Measurements from ENCODE around the gene SOX6. TPM values are rescaled to one million over a fixed set of nuclear protein-coding genes. Genes with fewer than 3 reads are reported as not detected.

Gene SOX6
- total RNA-seq, 1 experiment from 2014 or later, result 0.21 TPM

DNA sequence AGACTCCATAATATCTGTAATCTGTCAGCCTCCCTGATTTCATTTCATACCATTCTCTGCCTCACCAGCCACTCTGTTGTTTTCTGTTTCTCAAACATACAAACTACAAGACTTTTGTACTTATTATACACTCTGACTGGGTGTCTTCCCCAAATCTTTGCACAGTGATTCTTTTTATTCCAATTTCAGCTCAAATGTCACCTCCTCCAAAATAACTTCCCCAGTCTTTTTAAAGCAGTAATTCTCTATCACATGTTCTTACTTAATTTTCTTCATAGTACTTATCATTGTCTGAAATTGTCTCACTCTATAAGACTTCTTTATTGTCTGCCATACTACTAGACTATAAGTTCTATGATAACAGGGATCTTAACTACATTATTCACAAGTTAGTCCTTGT is 19.6 kb downstream of the SOX6 start:
- in situ Hi-C loops (cut with HindIII; ENCODE audit: low pct_unique_long_range_greater_than_20kb, low sequenced_read_pairs), result no loop called here
- no peaks in the 10 kb centered on the region for H3K27me3 ChIP-seq (ENCODE audit: control insufficient read depth, insufficient read depth, low read length)
- H3K36me3 ChIP-seq (ENCODE audit: control insufficient read depth, insufficient read depth, low read length), result no peaks in the 10 kb centered on the region
- no peak for TF ChIP-seq CTCF (IDR thresholded peaks at IDR 0.05)
- no peak for TF ChIP-seq TCF7L2 (IDR thresholded peaks at IDR 0.05; ENCODE audit: low read depth, low read length)
- no peak for TF ChIP-seq SIN3A (IDR thresholded peaks at IDR 0.05; ENCODE audit: borderline replicate concordance, insufficient read depth, low read depth, low read length)
- no peak for TF ChIP-seq REST (IDR thresholded peaks at IDR 0.05; ENCODE audit: insufficient read depth in 1 of 2, low read depth in 2 of 2, low read length in 1 of 2)
- no peak for TF ChIP-seq POLR2AphosphoS5 (IDR thresholded peaks at IDR 0.05; ENCODE audit: low read depth, low read length)
- ChIA-PET POLR2A (no interaction called here), CTCF (no interaction called here)
- H3K4me3 ChIP-seq (ENCODE audit: low read depth in 2 of 2, low read length in 2 of 2), result no peak overlapping the region
- intact Hi-C loops (cut with micrococcal nuclease; ENCODE audit: unreplicated experiment), result no loop called here
- no TSS peak for BruUV-seq (replicated peaks)
- ATAC-seq (no peak), DNase-seq (ENCODE audit: low read depth, low spot score) (no peak)
- no peaks in the 10 kb centered on the region for H3K4me1 ChIP-seq (ENCODE audit: control insufficient read depth, insufficient read depth, low read length)
- H3K27ac ChIP-seq (ENCODE audit: low read length), result no peak overlapping the region
- no peaks in the 10 kb centered on the region for H3K9me3 ChIP-seq (ENCODE audit: control insufficient read depth, insufficient read depth, low read depth, low read length)

- no peak for TF ChIP-seq SIN3A (IDR thresholded peaks at IDR 0.05; ENCODE audit: borderline replicate concordance, insufficient read depth, low read depth, low read length)
- no peak for TF ChIP-seq CTCF (IDR thresholded peaks at IDR 0.05)
- TF ChIP-seq REST (IDR thresholded peaks at IDR 0.05; ENCODE audit: insufficient read depth in 1 of 2, low read depth in 2 of 2, low read length in 1 of 2), result no peak
- TF ChIP-seq TCF7L2 (IDR thresholded peaks at IDR 0.05; ENCODE audit: low read depth, low read length), result no peak
- TF ChIP-seq POLR2AphosphoS5 (IDR thresholded peaks at IDR 0.05; ENCODE audit: low read depth, low read length), result no peak
- Histone ChIP-seq H3K36me3 (ENCODE audit: control insufficient read depth, insufficient read depth, low read length) (no peaks in the 10 kb centered on the region), H3K9me3 (ENCODE audit: control insufficient read depth, insufficient read depth, low read depth, low read length) (no peaks in the 10 kb centered on the region), H3K27me3 (ENCODE audit: control insufficient read depth, insufficient read depth, low read length) (no peaks in the 10 kb centered on the region), H3K4me1 (ENCODE audit: control insufficient read depth, insufficient read depth, low read length) (no peaks in the 10 kb centered on the region), H3K4me3 (ENCODE audit: low read depth in 2 of 2, low read length in 2 of 2) (no peak overlapping the region), H3K27ac (ENCODE audit: low read length) (no peak overlapping the region)
- DNase-seq (ENCODE audit: low read depth, low spot score) (no peak), ATAC-seq (no peak)
- ChIA-PET CTCF (no interaction called here), POLR2A (no interaction called here)
- in situ Hi-C loops (cut with HindIII; ENCODE audit: low pct_unique_long_range_greater_than_20kb, low sequenced_read_pairs), result no loop called here
- intact Hi-C loops (cut with micrococcal nuclease; ENCODE audit: unreplicated experiment), result no loop called here
- no TSS peak for BruUV-seq (replicated peaks)
Measured at GRCh38 chr11:16336204-16336603, 20.1 kb downstream of the SOX6 start.
